Neural cell (in vitro differentiated cells): ENCODE results near the gene RYK. TPM values are rescaled to one million over a fixed set of nuclear protein-coding genes. Genes with fewer than 3 reads are reported as not detected.

Experiments used
- H2AFZ ChIP-seq: fragments of 200-600, 300-800 bp; sonication (generic), shearing (Covaris generic); 2 replicates; pipeline ENCODE4 v1.6.0; 2014; ENCODE audit warnings: low read depth, mild to moderate bottlenecking, antibody characterized with exemption, low read length, moderate library complexity
- H3F3A ChIP-seq: fragments of 200-600 bp; shearing (Covaris generic); 2 replicates; pipeline ENCODE4 v1.6.1; 2016; ENCODE audit warnings: mild to moderate bottlenecking, moderate library complexity, mixed read lengths, antibody characterized with exemption, low read length; ENCODE audit not compliant: insufficient read depth, poor library complexity, severe bottlenecking
- H3K27ac ChIP-seq: fragments of 200-600, 300-800 bp; sonication (generic), shearing (Covaris generic); 2 replicates; pipeline ENCODE4 v1.5.1; 2014; ENCODE audit warnings: mild to moderate bottlenecking, low read length, moderate library complexity
- H3K27me3 ChIP-seq: fragments of 300-800, 200-600 bp; sonication (generic), shearing (Covaris generic); 2 replicates; pipeline ENCODE4 v1.6.0; 2014; ENCODE audit warnings: mild to moderate bottlenecking, low read depth, low read length, moderate library complexity; ENCODE audit not compliant: insufficient read depth
- H3K36me3 ChIP-seq: fragments of 300-800, 200-600 bp; sonication (generic), shearing (Covaris generic); 2 replicates; pipeline ENCODE4 v1.5.1; 2014; ENCODE audit warnings: mild to moderate bottlenecking, antibody characterized with exemption, low read length, moderate library complexity; ENCODE audit not compliant: insufficient read depth
- H3K4me2 ChIP-seq: fragments of 300-800, 200-600 bp; sonication (generic), shearing (Covaris generic); 2 replicates; pipeline ENCODE4 v1.6.0; 2014; ENCODE audit warnings: mild to moderate bottlenecking, low read length
- H3K4me3 ChIP-seq: fragments of 300-800, 200-600 bp; sonication (generic), shearing (Covaris generic); 2 replicates; pipeline ENCODE4 v1.5.1; 2014; ENCODE audit warnings: mild to moderate bottlenecking, low read length, moderate library complexity
- H3K79me2 ChIP-seq: fragments of 200-600 bp; shearing (Covaris generic); replicated peaks from 2 replicates; pipeline ENCODE4 v1.6.0; 2014; ENCODE audit warnings: mild to moderate bottlenecking, low read length, moderate library complexity; ENCODE audit not compliant: insufficient read depth
- H3K9ac ChIP-seq: fragments of 300-800, 200-600 bp; sonication (generic), shearing (Covaris generic); 2 replicates; pipeline ENCODE4 v1.6.1; 2016; ENCODE audit warnings: mild to moderate bottlenecking, low read length, mixed read lengths
- H3K9me2 ChIP-seq: fragments of 200-600 bp; shearing (Covaris generic); 2 replicates; pipeline ENCODE4 v1.6.1; 2016; ENCODE audit warnings: mild to moderate bottlenecking, low read length, mixed read lengths; ENCODE audit not compliant: insufficient read depth
- H3K9me3 ChIP-seq: fragments of 200-600, 300-800 bp; sonication (generic), shearing (Covaris generic); 2 replicates; pipeline ENCODE4 v1.6.1; 2016; ENCODE audit warnings: mild to moderate bottlenecking, mixed run types, low read length, moderate library complexity, mixed read lengths
- H4K20me1 ChIP-seq: fragments of 200-600 bp; shearing (Covaris generic); 2 replicates; pipeline ENCODE4 v1.6.1; 2016; ENCODE audit warnings: mild to moderate bottlenecking, mixed run types; ENCODE audit not compliant: insufficient read depth
- CTCF ChIP-seq: fragments of 450-650 bp; IDR thresholded peaks from 2 replicates; pipeline ENCODE4 v1.5.1; 2014; ENCODE audit warnings: antibody characterized with exemption, mild to moderate bottlenecking, moderate library complexity; ENCODE audit not compliant: poor library complexity, severe bottlenecking
- EP300 ChIP-seq: fragments of 450-650 bp; conservative IDR thresholded peaks from 2 replicates; pipeline ENCODE4 v1.6.1; 2014; ENCODE audit warnings: antibody characterized with exemption, mild to moderate bottlenecking, moderate library complexity; ENCODE audit not compliant: poor library complexity, severe bottlenecking
- EZH2 ChIP-seq: fragments of 200-600, 300-800 bp; shearing (Covaris generic), sonication (generic); IDR thresholded peaks from 2 replicates; pipeline ENCODE4 v1.6.1; 2014; ENCODE audit warnings: antibody characterized with exemption, low read length, borderline replicate concordance, mild to moderate bottlenecking; ENCODE audit not compliant: insufficient read depth, poor library complexity, severe bottlenecking
- MXI1 ChIP-seq: fragments of 450-650 bp; conservative IDR thresholded peaks from 2 replicates; pipeline ENCODE4 v1.6.1; 2014; ENCODE audit warnings: antibody characterized with exemption, mild to moderate bottlenecking; ENCODE audit not compliant: poor library complexity, severe bottlenecking
- POLR2AphosphoS5 ChIP-seq: IDR thresholded peaks from 2 replicates; pipeline ENCODE4 v1.6.1; 2012
- RAD21 ChIP-seq: fragments of 450-650 bp; conservative IDR thresholded peaks from 2 replicates; pipeline ENCODE4 v1.6.1; 2014; ENCODE audit warnings: antibody characterized with exemption, mild to moderate bottlenecking, moderate library complexity
- REST ChIP-seq: IDR thresholded peaks from 2 replicates; pipeline ENCODE4 v1.6.1; 2012; ENCODE audit warnings: borderline replicate concordance
- SMC3 ChIP-seq: fragments of 450-650 bp; conservative IDR thresholded peaks from 2 replicates; pipeline ENCODE4 v1.6.1; 2014; ENCODE audit warnings: antibody characterized with exemption, mild to moderate bottlenecking, moderate library complexity; ENCODE audit not compliant: poor library complexity
- TAF1 ChIP-seq: IDR thresholded peaks from 2 replicates; pipeline ENCODE4 v1.6.1; 2012; ENCODE audit warnings: low read depth
- polyA plus RNA-seq: library from polyadenylated mRNA; depleted of rRNA; stranded (reverse); fragments of >200 nt; gene quantifications from 2 replicates; pipeline ENCODE4 v1.2.3, GENCODE V29; 2014

RYK gene
- polyA plus RNA-seq, 1 donor from 2014 or later: 68.6 TPM

GRCh38 chr3:134255404-134255803 is 4.7 kb upstream of the RYK start:
- no peaks in the 10 kb centered on the region for H3K36me3 ChIP-seq
- H2AFZ ChIP-seq: no peak overlapping the region
- H3K9me3 ChIP-seq: no peaks in the 10 kb centered on the region
- no peaks in the 10 kb centered on the region for H3F3A ChIP-seq
- no peaks in the 10 kb centered on the region for H4K20me1 ChIP-seq
- no peaks in the 10 kb centered on the region for H3K27me3 ChIP-seq
- H3K27ac ChIP-seq: no peak overlapping the region
- no peaks in the 10 kb centered on the region for H3K9me2 ChIP-seq
- no peak overlapping the region for H3K9ac ChIP-seq
- no peak overlapping the region for H3K4me2 ChIP-seq
- no peak for TF ChIP-seq CTCF
- H3K4me3 ChIP-seq: no peak overlapping the region
- H3K79me2 ChIP-seq: no peaks in the 10 kb centered on the region

GRCh38 chr3:134253475-134254226 is 3.0 kb upstream of the RYK start:
- Histone ChIP-seq H4K20me1 (no peaks in the 10 kb centered on the region), H3K27me3 (no peaks in the 10 kb centered on the region), H3K9ac (no peak overlapping the region), H3K4me3 (no peak overlapping the region), H3F3A (no peaks in the 10 kb centered on the region), H3K27ac (no peak overlapping the region), H3K36me3 (no peaks in the 10 kb centered on the region), H3K9me2 (no peaks in the 10 kb centered on the region), H3K9me3 (no peaks in the 10 kb centered on the region), H3K79me2 (peaks cover 14% of the 10 kb centered on the region), H2AFZ (no peak overlapping the region), H3K4me2 (no peak overlapping the region)
- TF ChIP-seq RAD21: no peak
- TF ChIP-seq CTCF: no peak
- TF ChIP-seq EZH2: no peak
- TF ChIP-seq REST: no peak
- no peak for TF ChIP-seq POLR2AphosphoS5
- TF ChIP-seq MXI1: no peak
- TF ChIP-seq EP300: no peak
- no peak for TF ChIP-seq TAF1
- TF ChIP-seq SMC3: no peak
